ENCODE measurements around the gene KRTAP24-1.

Gene KRTAP24-1

GRCh38 chr21:30234643-30235042 is 48.1 kb downstream of the KRTAP24-1 start:
- no peak for DNase-seq (ENCODE audit: low read depth in 1 of 2, low spot score in 1 of 2)

DNA sequence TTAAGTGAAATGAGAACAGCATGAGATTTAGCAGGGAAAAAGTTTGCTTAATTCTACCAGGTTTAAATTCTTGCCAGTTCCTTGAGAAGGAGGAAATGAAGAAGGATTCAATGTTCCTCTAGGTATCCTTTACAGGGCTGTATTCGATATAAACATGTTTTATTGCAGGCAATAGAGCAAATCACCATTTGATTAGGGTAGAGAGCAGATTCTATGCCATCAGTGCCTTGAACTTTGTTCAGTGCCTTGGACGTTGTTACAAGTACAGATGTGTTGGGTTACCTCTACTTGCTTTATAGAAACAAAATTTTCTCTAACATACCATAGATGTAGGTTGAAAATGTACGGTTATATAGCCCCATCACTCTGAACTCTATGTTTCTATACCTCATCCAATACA is 48.7 kb downstream of the KRTAP24-1 start:
- DNase-seq (ENCODE audit: low read depth in 1 of 2, low spot score in 1 of 2) = no peak

DNA sequence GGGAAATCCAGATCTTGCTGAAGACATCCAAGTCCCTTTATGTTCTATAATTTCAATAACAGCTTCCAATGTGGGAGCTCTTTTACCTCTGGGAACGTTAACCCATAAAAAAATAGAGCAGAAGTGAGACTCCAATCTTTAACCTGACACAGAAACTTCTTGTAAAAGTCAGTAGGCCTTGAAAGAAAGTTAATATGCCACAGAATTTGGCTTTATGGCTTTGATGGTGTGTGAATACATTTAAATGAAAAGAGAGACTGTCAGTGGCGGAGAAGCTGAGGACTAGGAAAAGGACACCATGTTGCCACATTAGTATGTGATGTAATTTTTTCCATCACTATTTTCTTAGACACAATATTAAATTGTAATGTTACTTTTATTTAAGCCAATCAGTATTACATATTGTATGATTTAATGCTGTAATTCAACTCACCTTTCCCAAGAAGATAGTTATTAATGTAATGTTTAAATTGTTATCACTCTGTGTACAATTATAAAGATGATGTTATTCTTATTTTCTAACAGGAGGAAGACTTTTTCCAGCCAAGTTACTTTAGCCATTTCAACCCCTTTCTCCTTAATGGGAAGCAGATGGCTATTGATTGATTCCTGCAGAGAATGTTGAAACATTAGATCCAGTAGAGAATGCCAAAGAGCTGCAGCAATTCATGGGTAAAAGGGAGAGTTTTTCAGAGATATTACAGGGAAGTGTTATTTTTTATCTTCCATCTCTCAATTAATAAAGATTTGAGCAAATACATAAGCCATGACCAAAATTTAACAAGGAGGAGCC is 49.3 kb downstream of the KRTAP24-1 start:
- no peak for DNase-seq (ENCODE audit: low read depth in 1 of 2, low spot score in 1 of 2)

DNA sequence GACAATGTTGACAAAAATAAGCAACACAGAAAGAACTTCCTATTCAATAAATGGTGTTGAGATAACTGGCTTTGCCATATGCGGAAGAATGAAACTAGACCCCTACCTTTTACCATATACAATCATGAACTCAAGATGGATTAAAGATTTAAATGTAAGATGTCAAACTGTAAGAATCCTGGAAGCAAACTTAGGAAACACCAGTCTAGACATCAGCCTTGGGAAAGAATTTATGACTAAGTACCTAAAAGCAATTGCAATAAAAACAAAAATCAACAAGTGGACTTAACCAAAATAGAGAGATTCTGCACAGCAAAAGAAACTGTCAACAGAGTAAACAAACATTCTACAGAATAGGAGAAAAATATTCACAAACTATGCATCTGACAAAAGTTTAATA is 50.7 kb downstream of the KRTAP24-1 start:
- no peak for DNase-seq (ENCODE audit: low read depth in 1 of 2, low spot score in 1 of 2)
